Effector CD8-positive, alpha-beta T cell (primary cell): ENCODE results near the gene ATOSA.

Experiments
- DNase-seq: peaks from one replicate; lab custom pipeline; 2025; lab: John Stamatoyannopoulos, UW
- total RNA-seq, 4 experiments: gene quantifications; one replicate each; lab custom pipeline; 2026; lab: John Stamatoyannopoulos, UW

Gene ATOSA, protein sequence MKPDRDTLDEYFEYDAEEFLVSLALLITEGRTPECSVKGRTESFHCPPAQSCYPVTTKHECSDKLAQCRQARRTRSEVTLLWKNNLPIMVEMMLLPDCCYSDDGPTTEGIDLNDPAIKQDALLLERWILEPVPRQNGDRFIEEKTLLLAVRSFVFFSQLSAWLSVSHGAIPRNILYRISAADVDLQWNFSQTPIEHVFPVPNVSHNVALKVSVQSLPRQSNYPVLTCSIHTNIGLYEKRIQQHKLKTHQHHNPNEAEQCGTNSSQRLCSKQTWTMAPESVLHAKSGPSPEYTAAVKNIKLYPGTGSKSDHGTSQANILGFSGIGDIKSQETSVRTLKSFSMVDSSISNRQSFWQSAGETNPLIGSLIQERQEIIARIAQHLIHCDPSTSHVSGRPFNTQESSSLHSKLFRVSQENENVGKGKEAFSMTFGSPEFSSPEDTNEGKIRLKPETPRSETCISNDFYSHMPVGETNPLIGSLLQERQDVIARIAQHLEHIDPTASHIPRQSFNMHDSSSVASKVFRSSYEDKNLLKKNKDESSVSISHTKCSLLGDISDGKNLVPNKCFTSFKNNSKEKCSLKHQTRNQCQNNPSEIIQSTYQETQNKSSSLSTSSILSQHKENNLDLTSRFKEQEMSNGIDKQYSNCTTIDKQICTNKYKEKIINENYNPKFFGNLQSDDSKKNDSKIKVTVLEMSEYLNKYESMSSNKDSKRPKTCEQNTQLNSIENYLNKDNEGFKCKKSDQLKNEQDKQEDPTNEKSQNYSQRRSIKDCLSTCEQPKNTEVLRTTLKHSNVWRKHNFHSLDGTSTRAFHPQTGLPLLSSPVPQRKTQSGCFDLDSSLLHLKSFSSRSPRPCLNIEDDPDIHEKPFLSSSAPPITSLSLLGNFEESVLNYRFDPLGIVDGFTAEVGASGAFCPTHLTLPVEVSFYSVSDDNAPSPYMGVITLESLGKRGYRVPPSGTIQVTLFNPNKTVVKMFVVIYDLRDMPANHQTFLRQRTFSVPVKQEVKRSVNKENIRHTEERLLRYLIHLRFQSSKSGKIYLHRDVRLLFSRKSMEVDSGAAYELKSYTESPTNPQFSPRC
- 52.9 to 120 (median 88.4) reads per million in 4 experiments for total RNA-seq

DNA sequence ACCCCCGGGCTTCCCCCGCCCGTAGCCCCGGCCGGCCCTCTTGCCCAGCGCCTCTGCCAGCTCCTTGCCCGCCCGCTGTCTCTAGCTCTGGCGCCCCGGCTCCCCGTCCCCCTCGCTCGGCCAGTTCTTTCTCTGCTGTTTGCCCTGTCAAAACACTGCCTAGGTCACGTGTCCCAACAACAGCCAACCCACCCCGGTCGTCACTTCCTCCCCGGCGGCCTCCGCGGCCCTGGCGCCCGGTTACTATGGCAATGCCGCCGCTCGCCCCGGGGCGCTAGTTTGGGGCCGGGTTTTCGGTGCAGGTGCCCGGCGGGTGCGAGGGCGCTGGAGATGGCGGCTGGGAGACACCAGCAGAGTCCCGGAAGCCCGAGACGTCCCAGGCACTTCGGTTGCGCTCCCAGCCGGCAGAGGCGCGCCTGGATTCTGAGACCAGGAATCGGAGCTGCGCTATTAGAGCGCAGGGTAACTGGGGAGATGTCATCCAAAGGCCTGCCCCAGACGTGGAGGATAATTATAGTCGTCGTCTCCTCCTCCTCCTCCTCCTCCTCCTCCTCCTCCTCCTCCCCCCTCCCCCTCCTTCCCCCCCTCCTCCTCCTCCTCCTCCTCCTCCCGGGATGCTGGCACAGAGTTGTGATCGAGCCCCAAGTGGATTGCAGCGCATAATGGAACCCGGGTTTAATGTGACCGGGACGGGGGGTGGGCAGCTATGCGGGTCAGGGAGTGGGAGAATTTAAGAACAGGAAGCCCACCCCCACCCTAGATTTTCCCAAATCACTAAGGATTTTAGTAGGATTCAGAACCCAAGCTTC, at the start of gene ATOSA:
TSS of gene ATOSA (minus strand) at position 157 of the 809 bp plus-strand sequence. CDS start 1,367 bp downstream, outside the sequence.
- peak; percentile 82 for DNase-seq

DNA sequence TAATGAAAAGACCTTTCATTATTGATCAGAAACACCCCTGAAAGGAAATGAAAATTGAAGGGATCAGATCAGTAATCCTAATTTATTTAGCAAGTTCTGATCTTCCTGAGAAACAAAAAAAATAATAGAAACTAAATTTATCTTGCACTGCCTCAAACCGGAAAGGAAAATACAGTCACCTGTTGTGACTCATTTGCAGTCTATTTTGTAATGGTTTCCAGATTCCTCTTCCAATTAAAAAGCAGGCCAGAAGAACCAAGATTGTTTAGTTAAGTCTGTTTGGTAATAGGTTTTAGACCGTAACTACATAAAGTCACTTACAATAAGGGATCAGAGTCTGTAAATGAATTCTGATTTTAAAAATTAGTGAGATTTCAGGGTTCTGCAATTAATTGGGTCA, 49.7 kb upstream of the ATOSA start:
- DNase-seq: no peak

DNA sequence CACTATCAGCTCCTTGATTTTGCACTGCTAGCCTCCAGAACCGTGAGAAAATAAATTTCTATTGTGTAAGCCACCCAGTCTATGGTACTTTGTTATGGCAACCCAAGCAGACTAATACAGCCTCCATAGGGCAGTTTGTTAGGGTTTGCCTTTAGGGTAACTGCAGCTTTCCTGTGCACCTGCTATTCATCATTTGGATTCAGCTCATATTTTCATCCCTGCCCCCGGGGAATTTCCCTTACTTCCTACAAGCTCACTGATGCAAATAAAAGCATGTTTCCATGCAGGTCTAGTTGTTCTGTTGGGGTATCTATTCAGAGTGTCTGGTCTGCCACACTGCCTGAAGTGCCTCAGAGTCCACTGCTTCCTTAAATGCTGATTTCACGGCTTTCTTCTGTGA, 48.6 kb upstream of the ATOSA start:
- DNase-seq: no peak

DNA sequence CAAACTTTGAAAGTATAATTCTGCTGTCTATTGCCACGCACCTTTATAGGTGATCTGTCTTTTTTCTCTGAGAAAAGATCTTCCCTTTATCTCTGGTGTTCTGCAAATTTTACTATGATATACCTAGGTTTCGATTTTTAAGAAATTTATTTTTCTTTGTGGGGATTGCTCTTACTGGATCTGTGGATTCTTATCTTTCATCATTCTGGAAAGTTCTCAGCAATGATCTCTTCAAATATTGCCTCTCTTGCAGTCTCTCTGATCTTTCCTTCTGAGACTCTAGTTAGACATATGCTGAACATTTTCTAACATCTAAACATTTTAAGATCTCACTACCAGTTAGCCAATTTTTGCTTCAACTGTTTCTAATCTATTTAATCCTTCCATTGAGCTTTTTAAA, 47.0 kb upstream of the ATOSA start:
- no peak for DNase-seq

DNA sequence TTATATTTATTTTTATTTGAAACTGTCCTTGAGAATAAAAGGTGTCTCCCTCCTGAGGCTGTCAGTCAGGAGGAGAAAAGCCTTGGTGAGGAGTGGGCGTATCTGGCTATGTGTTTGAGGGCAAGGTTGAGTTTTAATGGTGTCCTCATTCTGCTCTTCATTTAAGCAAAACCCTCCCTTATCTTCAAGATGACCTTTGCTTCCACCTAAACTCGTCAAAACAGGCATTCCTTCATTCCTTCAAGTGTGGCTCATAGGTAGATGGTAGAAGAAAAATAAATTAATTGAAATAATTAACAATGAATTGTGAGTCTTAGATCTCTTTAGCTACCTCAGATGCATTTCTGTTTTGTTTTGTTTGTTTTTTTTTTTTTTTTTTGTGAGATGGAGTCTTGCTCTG, 39.4 kb upstream of the ATOSA start:
- no peak for DNase-seq

DNA sequence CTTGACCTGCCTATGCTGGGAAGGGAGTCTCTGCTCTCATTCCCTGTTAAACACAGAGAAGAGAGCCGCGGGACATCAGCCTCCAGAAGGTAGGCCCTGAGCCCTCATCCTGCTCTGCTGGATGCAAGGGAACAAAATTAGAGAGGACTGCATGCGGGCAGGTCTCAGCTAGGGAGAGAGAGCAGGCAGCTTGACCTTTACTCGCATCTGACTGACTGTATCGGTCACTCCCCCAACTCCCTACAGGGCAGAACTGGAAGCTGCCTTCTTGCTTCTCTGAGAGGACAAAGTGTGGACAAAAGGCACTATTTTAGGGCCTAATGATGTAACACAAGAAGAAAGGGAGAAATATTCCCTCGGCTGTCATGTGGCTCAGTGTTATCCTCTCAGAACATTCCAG, 38.7 kb upstream of the ATOSA start:
- no peak for DNase-seq

DNA sequence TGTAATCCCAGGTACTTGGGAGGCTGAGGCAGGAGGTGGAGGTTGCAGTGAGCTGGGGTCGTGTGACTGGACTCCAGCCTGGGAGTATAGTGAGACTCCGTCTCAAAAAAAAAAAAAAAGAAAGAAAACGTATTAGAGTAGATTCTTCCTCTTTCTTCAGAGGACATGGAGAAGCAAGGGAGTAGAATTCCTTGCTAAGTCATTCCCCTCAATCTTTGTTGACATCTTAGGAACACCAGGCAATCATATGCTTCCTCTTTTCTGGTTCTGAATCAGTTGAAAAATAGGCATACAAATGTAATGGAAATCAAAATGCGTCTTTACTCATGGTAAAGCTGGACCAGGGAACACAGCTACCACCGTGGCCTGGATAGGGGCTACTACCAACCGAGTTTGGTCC, 38.3 kb upstream of the ATOSA start:
- no peak for DNase-seq

DNA sequence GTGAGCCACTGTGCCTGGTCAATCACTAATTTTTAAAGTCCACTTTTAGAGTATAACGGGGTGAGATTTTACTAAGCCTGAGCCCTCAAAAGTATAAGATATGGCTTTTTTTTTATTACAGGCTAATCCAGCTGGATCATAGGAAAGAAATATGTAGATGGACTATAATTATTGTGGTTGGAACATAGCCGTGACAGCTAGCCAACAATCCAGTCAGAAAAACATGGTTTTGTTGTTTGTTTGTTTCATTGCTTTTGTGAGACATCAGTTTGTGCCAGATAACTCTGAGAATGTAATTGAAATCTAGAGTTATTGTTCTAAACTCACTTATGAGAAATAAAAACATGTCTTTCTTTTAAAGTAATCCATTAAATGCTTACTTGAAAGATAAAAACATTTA, 37.3 kb upstream of the ATOSA start:
- no peak for DNase-seq

DNA sequence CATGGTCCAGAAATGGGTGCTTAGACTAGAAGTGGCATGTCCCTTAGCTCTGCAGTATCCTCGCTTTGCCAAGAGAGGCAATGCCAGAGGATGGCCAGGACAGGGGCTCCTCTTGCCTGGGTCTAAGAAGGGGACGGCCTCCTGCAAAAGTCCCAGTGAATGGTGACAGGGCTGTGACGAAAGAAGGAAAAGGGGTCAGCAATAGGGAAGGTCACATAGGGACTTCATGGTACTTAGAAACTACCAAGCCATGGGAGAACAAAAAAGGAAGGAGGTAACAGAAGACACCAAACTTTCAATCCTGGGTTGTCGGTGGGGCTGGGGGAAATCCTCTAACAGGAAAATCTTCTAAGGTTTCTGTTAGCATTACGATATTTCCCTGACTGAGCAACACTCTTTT, 36.2 kb upstream of the ATOSA start:
- no peak for DNase-seq

DNA sequence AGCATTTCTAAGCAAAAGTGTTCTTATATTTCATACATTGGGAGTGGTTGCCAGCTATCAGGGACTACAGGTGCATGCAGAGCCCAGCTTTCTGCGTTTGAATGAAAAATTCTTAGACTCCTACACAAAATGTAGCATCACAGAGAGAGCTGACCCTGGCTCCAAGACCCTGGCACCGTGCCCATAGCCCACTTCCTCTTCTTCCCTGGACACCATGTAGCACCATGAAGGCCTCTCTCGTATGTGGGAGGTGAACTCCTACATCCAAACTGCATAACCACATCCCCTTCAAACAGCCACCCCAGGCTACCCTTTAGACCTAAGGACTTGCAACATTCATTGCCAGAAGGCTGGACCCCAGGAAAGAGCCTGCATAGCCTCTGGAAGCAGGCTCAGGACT, 35.8 kb upstream of the ATOSA start:
- no peak for DNase-seq

DNA sequence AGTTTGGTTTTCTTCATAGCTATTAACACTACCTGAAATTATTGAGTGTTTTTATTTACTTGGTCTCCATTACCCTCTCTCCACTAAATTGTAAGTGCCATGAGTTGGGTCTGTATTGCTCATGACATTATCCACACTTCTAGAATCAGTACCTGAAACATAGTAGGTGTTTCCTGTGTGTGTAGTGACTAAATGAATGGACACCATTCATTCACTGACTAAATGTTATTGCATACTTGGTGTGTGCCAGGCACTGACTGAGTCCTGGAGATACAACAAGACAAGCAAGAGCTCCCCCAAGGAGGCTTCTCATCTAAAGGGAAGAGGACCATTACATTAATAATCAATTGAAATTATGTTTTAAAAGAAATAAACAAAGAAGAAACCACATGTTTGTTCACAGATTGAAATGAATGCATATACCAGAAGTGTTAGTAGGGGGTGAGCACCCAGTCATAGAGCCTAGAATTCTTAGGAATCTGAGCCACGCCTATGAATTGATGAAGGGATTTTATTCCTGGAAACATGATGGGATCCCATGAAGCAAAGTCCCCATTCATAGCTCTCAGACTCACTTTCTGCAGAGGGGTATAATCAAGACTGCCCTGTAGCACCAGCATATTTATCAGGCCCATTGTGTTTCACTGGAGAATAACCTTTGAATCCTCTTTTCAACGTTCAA, 31.7 kb upstream of the ATOSA start:
- DNase-seq: no peak

DNA sequence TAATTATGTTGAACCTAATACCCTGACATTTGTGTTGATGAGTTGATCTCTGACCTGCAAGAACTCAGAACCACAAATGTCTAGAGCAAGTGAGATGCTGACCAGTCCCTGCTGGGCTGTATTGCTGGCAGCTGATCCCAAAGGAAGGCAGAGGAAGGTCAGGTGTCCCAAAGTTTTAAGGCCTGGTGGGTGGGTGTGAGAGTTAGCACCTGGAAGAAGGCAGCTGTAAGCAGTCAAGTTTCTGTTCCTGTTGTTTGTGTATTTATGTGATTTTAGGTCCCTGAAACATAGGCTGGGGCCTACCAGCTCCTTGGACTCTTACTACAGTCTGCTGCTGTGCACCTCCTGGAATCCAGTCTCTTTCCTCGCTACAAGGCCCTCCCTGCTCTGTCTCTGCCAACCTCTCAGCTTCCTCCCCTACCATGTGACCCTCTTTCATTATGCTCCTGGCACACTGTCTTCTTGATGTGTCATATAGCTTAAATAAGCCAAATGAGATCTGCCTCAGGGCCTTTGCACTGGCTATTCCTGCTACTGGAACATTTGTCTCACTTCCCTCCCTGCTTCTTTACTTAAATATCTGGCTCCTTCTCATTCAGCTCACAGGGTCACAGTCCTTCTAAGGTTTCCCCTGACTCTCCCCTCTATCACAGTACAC, 31.0 kb upstream of the ATOSA start:
- no peak for DNase-seq

DNA sequence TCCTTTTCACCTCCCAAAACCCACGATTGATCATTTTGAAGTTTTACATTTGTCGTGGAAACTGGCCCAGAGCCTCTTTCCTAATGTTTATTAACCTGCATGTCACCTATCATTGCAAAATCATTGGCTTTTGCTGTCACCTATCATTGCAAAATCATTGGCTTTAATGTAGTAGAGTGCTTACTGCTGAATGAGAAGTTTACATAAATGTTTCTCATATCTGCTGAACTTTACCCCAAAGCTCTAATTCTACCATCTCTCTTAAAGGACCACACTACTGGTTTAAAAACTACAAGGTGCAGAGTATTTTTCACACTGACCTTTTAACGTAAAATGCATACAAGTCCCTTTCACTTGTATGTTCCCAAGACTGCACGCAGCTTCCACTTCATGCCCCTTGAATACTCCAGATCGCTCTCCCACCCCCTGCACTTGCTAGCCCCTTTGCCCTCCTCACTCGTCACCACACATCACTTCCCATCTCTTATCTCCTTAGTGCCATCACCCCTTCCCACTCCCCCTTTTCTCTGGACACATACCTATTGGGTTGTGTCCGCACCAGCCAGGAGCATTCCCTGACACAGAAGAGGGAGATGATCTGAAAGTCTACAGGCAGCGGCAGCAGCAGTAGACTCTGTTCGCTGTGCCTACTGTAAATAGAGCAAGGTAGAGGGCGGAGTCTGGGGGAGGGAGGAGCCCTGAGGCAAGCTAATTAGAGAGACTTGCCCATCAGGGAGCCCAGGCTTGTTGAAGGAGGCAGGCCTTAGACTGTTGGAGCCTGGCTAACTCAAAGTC, 30.2 kb upstream of the ATOSA start:
- no peak for DNase-seq

DNA sequence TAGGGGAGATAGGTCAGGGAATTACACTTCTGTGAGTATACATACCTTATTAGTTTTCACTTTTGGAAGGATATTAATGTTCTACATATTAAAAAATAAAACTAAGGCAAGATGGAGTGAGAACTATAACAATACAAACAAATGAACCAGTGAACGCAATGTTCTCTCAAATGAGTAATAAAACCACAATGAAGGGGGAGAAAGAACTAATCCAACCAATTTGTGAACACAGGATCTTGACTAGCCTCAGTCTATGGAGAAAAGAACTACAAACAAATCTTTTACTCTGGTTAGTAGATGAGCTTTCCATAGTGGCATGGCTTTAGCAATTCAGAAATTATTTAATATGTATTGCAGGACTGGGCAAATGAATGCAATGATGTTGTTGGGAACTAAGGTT, 26.9 kb upstream of the ATOSA start:
- DNase-seq: no peak

DNA sequence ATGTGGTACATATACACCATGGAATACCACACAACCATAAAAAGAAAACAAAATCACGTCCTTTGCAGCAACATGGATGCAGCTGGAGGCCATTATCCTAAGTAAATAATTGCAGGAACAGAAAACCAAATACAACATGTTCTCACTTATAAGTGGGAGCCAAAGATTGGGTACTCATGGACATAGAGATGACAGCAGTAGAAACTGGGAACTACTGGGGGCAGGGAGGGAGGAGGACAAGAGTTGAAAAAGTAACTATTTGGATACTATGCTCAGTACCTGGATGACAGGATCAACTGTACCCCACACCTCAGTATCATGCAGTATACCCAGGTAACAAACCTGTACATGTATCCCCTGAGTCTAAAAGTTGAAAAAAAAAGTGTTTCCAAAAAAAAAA, 23.2 kb upstream of the ATOSA start:
- no peak for DNase-seq

DNA sequence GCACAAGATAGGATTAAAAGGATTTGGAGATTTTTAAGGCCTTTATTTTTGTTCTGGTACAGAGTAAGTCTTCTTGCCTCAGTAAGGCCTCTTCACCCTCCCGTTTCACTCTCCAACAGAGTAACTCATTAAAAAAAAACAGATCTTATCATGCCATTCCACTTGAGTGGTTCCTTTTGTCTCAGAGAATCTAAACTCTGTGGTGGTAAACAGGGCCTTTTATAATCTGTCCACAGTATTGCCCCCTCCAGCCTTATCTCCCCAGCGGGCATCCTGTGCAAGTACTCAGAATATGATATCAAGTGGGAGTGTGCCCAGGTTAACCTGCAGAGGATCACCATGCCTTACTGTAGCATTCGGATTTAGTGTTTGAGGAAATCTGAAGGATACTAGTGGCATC, 20.3 kb upstream of the ATOSA start:
- no peak for DNase-seq

DNA sequence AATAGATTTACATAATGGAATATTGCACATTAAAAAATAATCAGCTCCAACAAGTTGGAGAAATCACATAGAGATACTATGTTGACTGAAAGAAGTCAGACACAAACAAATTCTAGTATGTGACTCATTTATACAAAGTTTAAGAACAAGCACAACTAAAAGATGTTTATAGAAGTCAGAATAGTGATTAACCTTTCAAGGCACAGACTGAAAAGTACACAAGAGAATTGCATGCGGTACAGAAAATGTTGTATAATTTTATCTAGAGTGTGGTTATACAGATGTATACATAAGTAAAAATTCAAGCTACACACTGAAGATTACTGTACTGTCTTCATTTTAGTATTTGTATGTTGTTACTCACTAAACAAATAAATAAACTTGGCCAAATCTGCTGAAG, 19.3 kb upstream of the ATOSA start:
- DNase-seq: no peak

DNA sequence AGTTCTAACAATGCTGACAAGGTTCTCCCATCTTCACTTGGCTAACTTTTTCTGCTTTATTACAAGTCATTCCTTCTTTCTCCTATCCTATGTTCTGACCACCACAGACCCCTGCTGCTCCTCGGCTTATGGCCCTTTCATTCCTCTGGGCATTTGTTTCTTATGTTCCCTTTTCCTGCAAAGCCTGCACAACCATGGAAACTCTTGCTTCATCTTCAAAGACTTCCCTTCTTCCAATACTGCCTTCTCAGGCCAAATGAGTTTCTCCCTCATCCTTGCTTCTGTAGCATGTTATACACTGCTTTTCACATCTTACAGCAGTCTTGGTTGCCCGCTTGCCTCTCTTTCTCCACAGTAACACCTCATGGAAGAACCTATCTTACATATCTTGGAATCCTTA, 17.9 kb upstream of the ATOSA start:
- no peak for DNase-seq

DNA sequence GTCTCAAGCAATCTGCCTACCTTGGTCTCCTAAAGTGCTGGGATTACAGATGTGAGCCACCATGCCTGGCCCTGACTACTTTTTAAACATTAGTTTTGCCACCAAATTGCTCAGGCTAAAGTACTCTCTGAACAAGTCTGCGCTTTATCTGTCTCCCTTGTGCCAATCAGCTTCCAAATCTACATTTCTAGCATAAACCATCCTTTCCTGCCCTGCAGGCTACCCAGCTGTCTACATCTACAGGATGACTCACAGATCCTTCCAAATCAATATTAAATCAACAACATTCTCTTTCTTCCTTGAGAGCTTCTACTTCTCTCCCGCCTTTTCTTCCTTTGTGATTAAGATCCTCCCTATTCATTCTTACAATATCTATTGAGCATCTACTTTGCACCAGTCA, 16.0 kb upstream of the ATOSA start:
- DNase-seq: no peak

DNA sequence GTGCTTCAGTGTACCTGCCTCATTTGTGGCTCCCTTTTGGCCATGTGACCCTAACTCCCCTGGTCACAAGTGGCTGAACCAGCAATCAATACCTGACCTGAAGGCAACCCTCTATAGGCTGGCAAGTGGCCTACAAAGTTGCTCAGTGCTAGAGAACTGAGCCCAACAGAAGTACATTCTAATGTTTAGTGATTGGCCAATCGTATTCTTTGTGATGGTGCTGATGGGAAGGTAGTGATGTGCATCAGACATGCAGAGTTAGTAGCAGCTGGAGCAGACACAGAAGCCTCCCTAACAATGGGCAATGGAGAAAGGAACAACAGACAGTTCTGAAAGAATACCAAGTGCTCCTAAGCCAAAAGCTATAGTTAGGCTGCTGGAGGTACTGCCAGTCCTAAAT, 10.4 kb upstream of the ATOSA start:
- DNase-seq: no peak
